NCI-H146 treated with DMSO at 0.1 percent for 48 hours (cell line): ENCODE measurements around the gene APC.

Experiments
- DNase-seq: peaks from one replicate; lab custom pipeline; 2025; ENCODE audit not compliant: unreplicated experiment; lab: John Stamatoyannopoulos, UW

APC gene

GRCh38 chr5:112892776-112893175, 155.1 kb downstream of the APC start:
- DNase-seq: no peak

GRCh38 chr5:112895682-112896081, 158.0 kb downstream of the APC start:
- DNase-seq: no peak
